HCT116 (cell line): ENCODE measurements around the gene CCDC146. TPM values are rescaled to one million over a fixed set of nuclear protein-coding genes. Genes with fewer than 3 reads are reported as not detected.

Experiments used
- ATAC-seq: fragments of 200-7000 bp; cut with Tn5 transposase; 2 replicates; pipeline ENCODE4 v1.9.1; 2020; ENCODE audit warnings: mild to moderate bottlenecking, moderate library complexity
- BruUV-seq: library from RNA; stranded (reverse); fragments of 400-500 nt; replicated peaks from 2 replicates; lab custom pipeline; 2021; lab: Mats Ljungman, UMichigan
- CTCF ChIA-PET: fragments of 300-600 bp; sonication (Branson Sonifier 250); formaldehyde crosslinking; loops from one replicate; lab custom pipeline; 2021; ENCODE audit warnings: antibody characterized with exemption; lab: Charles Lee
- POLR2A ChIA-PET: fragments of 300-600, 350-600 bp; sonication (Branson Sonifier 250); formaldehyde crosslinking; loops from one replicate; lab custom pipeline; 2021; ENCODE audit warnings: antibody characterized with exemption; lab: Charles Lee
- RAD21 ChIA-PET, 2 experiments: fragments of 300-600 bp; sonication (Branson Sonifier 250); formaldehyde crosslinking; loops; one replicate each; lab custom pipeline; 2023; ENCODE audit warnings: low total read pairs in 2 of 2; ENCODE audit not compliant: uncharacterized antibody in 2 of 2, unreplicated experiment in 2 of 2, low non-redundant PET in 1 of 2; lab: Charles Lee
- DNase-seq: peaks from one replicate; pipeline ENCODE4 v3.0.0-alpha.2; 2010; ENCODE audit warnings: low read depth, low spot score
- H2AFZ ChIP-seq: fragments of 200-600 bp; shearing (Covaris generic), sonication (generic); 2 replicates; pipeline ENCODE4 v1.6.1; 2017; ENCODE audit warnings: low read depth, mixed run types, mixed read lengths, antibody characterized with exemption, low read length; ENCODE audit not compliant: poor library complexity, severe bottlenecking
- H3K27ac ChIP-seq: 2 replicates; pipeline ENCODE4 v1.5.1; 2012; ENCODE audit warnings: low read depth, low read length
- H3K27me3 ChIP-seq: fragments of 200-600 bp; sonication (generic); 2 replicates; pipeline ENCODE4 v1.6.1; 2016; ENCODE audit warnings: mixed run types, low read length, mixed read lengths; ENCODE audit not compliant: insufficient read depth
- H3K36me3 ChIP-seq, 2 experiments: fragments of 200-500 bp in 1 of 2; fragments of 200-600 bp in 1 of 2; sonication (Bioruptor generic) in 1 of 2; sonication (generic) in 1 of 2; 2 replicates each; pipeline versions ENCODE4 v1.5.1 to v1.6.1; 2014 to 2016; ENCODE audit warnings: low read length in 2 of 2, inconsistent platforms in 1 of 2, mixed read lengths in 1 of 2, mixed run types in 1 of 2; ENCODE audit not compliant: insufficient read depth in 2 of 2, control insufficient read depth in 1 of 2
- H3K4me1 ChIP-seq, 2 experiments: fragments of 200-600 bp in 1 of 2; sonication (generic) in 1 of 2; 2 replicates each; pipeline versions ENCODE4 v1.5.1 to v1.6.1; 2012 to 2017; ENCODE audit warnings: low read length in 2 of 2, inconsistent platforms in 1 of 2, mild to moderate bottlenecking in 1 of 2, mixed read lengths in 1 of 2, mixed run types in 1 of 2, moderate library complexity in 1 of 2; ENCODE audit not compliant: insufficient read depth in 2 of 2, control insufficient read depth in 1 of 2
- H3K4me2 ChIP-seq: fragments of 200-600 bp; sonication (generic); 2 replicates; pipeline ENCODE4 v1.6.1; 2017; ENCODE audit warnings: mixed run types, low read length, mixed read lengths
- H3K4me3 ChIP-seq, 2 experiments: fragments of 200-600 bp in 1 of 2; sonication (generic) in 1 of 2; replicated peaks in 1 of 2; 2 replicates each; pipeline ENCODE4 v1.5.1; 2011 to 2016; ENCODE audit warnings: low read length in 2 of 2, control low read depth in 1 of 2, low read depth in 1 of 2, mild to moderate bottlenecking in 1 of 2, mixed read lengths in 1 of 2, mixed run types in 1 of 2
- H3K79me2 ChIP-seq: fragments of 200-600 bp; sonication (generic); 2 replicates; pipeline ENCODE4 v1.6.1; 2017; ENCODE audit warnings: mild to moderate bottlenecking, mixed run types, low read length, moderate library complexity, mixed read lengths; ENCODE audit not compliant: insufficient read depth
- H3K9ac ChIP-seq: fragments of 200-600 bp; sonication (generic); 2 replicates; pipeline ENCODE4 v1.6.1; 2016; ENCODE audit warnings: low read length, mixed read lengths
- H3K9me2 ChIP-seq: fragments of 200-600 bp; sonication (generic), shearing (Covaris generic); 2 replicates; pipeline ENCODE4 v1.6.1; 2017; ENCODE audit warnings: mixed run types, mild to moderate bottlenecking, moderate library complexity; ENCODE audit not compliant: insufficient read depth
- H3K9me3 ChIP-seq, 2 experiments: fragments of 200-500 bp in 1 of 2; fragments of 200-600 bp in 1 of 2; sonication (Bioruptor generic) in 1 of 2; sonication (generic) in 1 of 2; 2 replicates each; pipeline ENCODE4 v1.6.1; 2014 to 2017; ENCODE audit warnings: low read length in 2 of 2, mixed read lengths in 2 of 2, inconsistent platforms in 1 of 2, low read depth in 1 of 2, mild to moderate bottlenecking in 1 of 2, mixed run types in 1 of 2, moderate library complexity in 1 of 2; ENCODE audit not compliant: control insufficient read depth in 1 of 2, insufficient read depth in 1 of 2
- H4K20me1 ChIP-seq: fragments of 200-600 bp; sonication (generic), shearing (Covaris generic); 2 replicates; pipeline ENCODE4 v1.6.1; 2017; ENCODE audit warnings: mixed run types, mild to moderate bottlenecking, moderate library complexity; ENCODE audit not compliant: insufficient read depth
- CBX3 ChIP-seq: IDR thresholded peaks from 2 replicates; pipeline ENCODE4 v1.6.1; 2012; ENCODE audit warnings: low read depth
- CEBPB ChIP-seq: IDR thresholded peaks from 2 replicates; pipeline ENCODE4 v1.6.1; 2012; ENCODE audit warnings: low read depth
- CTCF ChIP-seq, 3 experiments: fragments of 200-600 bp in 1 of 3; sonication (generic) in 1 of 3; IDR thresholded peaks in 2 of 3; conservative IDR thresholded peaks in 1 of 3; 2 replicates each; pipeline ENCODE4 v1.5.1; 2012 to 2017; ENCODE audit warnings: low read depth in 2 of 3, low read length in 2 of 3, antibody characterized with exemption in 1 of 3, borderline replicate concordance in 1 of 3, control low read depth in 1 of 3, mild to moderate bottlenecking in 1 of 3, mixed read lengths in 1 of 3, mixed run types in 1 of 3, moderate library complexity in 1 of 3; ENCODE audit not compliant: insufficient read depth in 1 of 3
- EGR1 ChIP-seq: IDR thresholded peaks from 2 replicates; pipeline ENCODE4 v1.6.1; 2012; ENCODE audit warnings: low read depth
- ELF1 ChIP-seq: IDR thresholded peaks from 2 replicates; pipeline ENCODE4 v1.6.1; 2012; ENCODE audit warnings: low read depth, borderline replicate concordance
- EZH2 ChIP-seq: fragments of 200-600 bp; sonication (generic); IDR thresholded peaks from 2 replicates; pipeline ENCODE4 v1.6.1; 2017; ENCODE audit warnings: antibody characterized with exemption, mixed run types
- FOSL1 ChIP-seq: IDR thresholded peaks from 2 replicates; pipeline ENCODE4 v1.6.1; 2012; ENCODE audit warnings: low read depth
- JUND ChIP-seq: IDR thresholded peaks from 2 replicates; pipeline ENCODE4 v1.6.1; 2012
- MAX ChIP-seq: IDR thresholded peaks from 2 replicates; pipeline ENCODE4 v1.6.1; 2012
- POLR2AphosphoS5 ChIP-seq: IDR thresholded peaks from 2 replicates; pipeline ENCODE4 v1.6.1; 2011; ENCODE audit warnings: mild to moderate bottlenecking, low read depth, low read length, moderate library complexity
- RAD21 ChIP-seq: IDR thresholded peaks from 2 replicates; pipeline ENCODE4 v1.6.1; 2012; ENCODE audit warnings: low read depth, mild to moderate bottlenecking
- SIN3A ChIP-seq: IDR thresholded peaks from 2 replicates; pipeline ENCODE4 v1.6.1; 2012; ENCODE audit warnings: low read depth
- SP1 ChIP-seq: IDR thresholded peaks from 2 replicates; pipeline ENCODE4 v1.6.1; 2012; ENCODE audit warnings: low read depth
- SRF ChIP-seq: IDR thresholded peaks from 2 replicates; pipeline ENCODE4 v1.6.1; 2012; ENCODE audit warnings: low read depth
- YY1 ChIP-seq: IDR thresholded peaks from 2 replicates; pipeline ENCODE4 v1.6.1; 2011; ENCODE audit warnings: low read length, low read depth, moderate library complexity, mild to moderate bottlenecking; ENCODE audit not compliant: insufficient replicate concordance; ENCODE audit errors: extremely low read depth
- ZBTB33 ChIP-seq: IDR thresholded peaks from 2 replicates; pipeline ENCODE4 v1.6.1; 2011; ENCODE audit warnings: mild to moderate bottlenecking, low read length, moderate library complexity; ENCODE audit not compliant: insufficient replicate concordance; ENCODE audit errors: extremely low read depth
- ZFX ChIP-seq: fragments of 450-650 bp; IDR thresholded peaks from 2 replicates; pipeline ENCODE4 v1.6.1; 2017
- ZNF274 ChIP-seq: fragments of 200-500 bp; sonication (Bioruptor generic); IDR thresholded peaks from 2 replicates; pipeline ENCODE4 v1.6.1; 2014; ENCODE audit warnings: mild to moderate bottlenecking, low read depth, low read length, inconsistent platforms
- intact Hi-C: fragments of 100-400 bp; cut with micrococcal nuclease; formaldehyde crosslinking; loops from 2 replicates; pipeline ENCODE4 v1.10.0; 2022
- total RNA-seq: library from RNA; stranded (reverse); gene quantifications from one replicate; pipeline ENCODE4 v1.2.1, GENCODE V29; 2021; ENCODE audit not compliant: unreplicated experiment
- TF ChIP-seq, protein P1 (sequence below): IDR thresholded peaks from 2 replicates; pipeline ENCODE4 v1.6.1; 2012
- TF ChIP-seq, protein P2 (sequence below): IDR thresholded peaks from 2 replicates; pipeline ENCODE4 v1.6.1; 2012; ENCODE audit warnings: low read depth

Gene CCDC146
- total RNA-seq, 1 experiment from 2014 or later: 6.3 TPM

GRCh38 chr7:77199013-77199966 lies 76.9 kb downstream of the CCDC146 start, which contains the start of gene FGL2:
TSS of gene FGL2 (minus strand) at chr7:77199819. CDS start at chr7:77199793, 26 bp downstream.
- intact Hi-C loops: no loop called here
- no peak within 1 kb of the TSS for H3K4me3 ChIP-seq
- no peak within 1 kb of the TSS for H3K9ac ChIP-seq
- POLR2A ChIA-PET: no interaction called here
- no peaks in the 10 kb centered on the region for H3K9me2 ChIP-seq
- no peak for DNase-seq
- H3K79me2 ChIP-seq: no peaks in the 10 kb centered on the region
- TF ChIP-seq RAD21 (no peak), CBX3 (no peak), ZNF274 (no peak), SIN3A (no peak), FOSL1 (no peak), ZBTB33 (no peak), EGR1 (no peak), ZFX (no peak), YY1 (no peak), JUND (no peak), ELF1 (no peak), MAX (no peak), EZH2 (no peak), SP1 (no peak), CTCF (IDR thresholded peaks at IDR 0.05 in 2 of 3, conservative IDR thresholded peaks at IDR 0.05 in 1 of 3; ENCODE audit: borderline replicate concordance in 1 of 3, insufficient read depth in 1 of 3, low read depth in 2 of 3, low read length in 2 of 3) (no peak), CEBPB (no peak), POLR2AphosphoS5 (no peak), SRF (no peak)
- TF ChIP-seq, protein P1, sequence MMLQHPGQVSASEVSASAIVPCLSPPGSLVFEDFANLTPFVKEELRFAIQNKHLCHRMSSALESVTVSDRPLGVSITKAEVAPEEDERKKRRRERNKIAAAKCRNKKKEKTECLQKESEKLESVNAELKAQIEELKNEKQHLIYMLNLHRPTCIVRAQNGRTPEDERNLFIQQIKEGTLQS: no peak
- TF ChIP-seq, protein P2, sequence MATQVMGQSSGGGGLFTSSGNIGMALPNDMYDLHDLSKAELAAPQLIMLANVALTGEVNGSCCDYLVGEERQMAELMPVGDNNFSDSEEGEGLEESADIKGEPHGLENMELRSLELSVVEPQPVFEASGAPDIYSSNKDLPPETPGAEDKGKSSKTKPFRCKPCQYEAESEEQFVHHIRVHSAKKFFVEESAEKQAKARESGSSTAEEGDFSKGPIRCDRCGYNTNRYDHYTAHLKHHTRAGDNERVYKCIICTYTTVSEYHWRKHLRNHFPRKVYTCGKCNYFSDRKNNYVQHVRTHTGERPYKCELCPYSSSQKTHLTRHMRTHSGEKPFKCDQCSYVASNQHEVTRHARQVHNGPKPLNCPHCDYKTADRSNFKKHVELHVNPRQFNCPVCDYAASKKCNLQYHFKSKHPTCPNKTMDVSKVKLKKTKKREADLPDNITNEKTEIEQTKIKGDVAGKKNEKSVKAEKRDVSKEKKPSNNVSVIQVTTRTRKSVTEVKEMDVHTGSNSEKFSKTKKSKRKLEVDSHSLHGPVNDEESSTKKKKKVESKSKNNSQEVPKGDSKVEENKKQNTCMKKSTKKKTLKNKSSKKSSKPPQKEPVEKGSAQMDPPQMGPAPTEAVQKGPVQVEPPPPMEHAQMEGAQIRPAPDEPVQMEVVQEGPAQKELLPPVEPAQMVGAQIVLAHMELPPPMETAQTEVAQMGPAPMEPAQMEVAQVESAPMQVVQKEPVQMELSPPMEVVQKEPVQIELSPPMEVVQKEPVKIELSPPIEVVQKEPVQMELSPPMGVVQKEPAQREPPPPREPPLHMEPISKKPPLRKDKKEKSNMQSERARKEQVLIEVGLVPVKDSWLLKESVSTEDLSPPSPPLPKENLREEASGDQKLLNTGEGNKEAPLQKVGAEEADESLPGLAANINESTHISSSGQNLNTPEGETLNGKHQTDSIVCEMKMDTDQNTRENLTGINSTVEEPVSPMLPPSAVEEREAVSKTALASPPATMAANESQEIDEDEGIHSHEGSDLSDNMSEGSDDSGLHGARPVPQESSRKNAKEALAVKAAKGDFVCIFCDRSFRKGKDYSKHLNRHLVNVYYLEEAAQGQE: no peak
- TF ChIP-seq, all 23 proteins: peak for 0
- BruUV-seq: no TSS peak
- no peak within 1 kb of the TSS for H3K4me2 ChIP-seq
- ChIA-PET RAD21 (no interaction called here), CTCF (no interaction called here)
- no peaks in the 10 kb centered on the region for H3K36me3 ChIP-seq
- H3K4me1 ChIP-seq: no peaks in the 10 kb centered on the region
- no peak for ATAC-seq
- H2AFZ ChIP-seq: no peak within 1 kb of the TSS
- H3K27me3 ChIP-seq: no peaks in the 10 kb centered on the region
- H4K20me1 ChIP-seq: no peaks in the 10 kb centered on the region
- H3K9me3 ChIP-seq: no peaks in the 10 kb centered on the region
- H3K27ac ChIP-seq: no peak within 1 kb of the TSS
